Mesenchymal stem cell (in vitro differentiated cells and primary cell): ENCODE results near the gene CHRM5.

ENCODE experiments used
- DNase-seq: peaks from one replicate; pipeline ENCODE4 v3.0.0-alpha.2; 2013
- H2AFZ ChIP-seq: one replicate; pipeline ENCODE4 v1.6.1; 2013; ENCODE audit warnings: low read depth, mild to moderate bottlenecking, control low read depth, inconsistent platforms, low read length, moderate library complexity
- H2AK5ac ChIP-seq: 2 replicates; pipeline ENCODE4 v1.6.1; 2013; ENCODE audit warnings: low read length, moderate library complexity, mild to moderate bottlenecking, inconsistent platforms; ENCODE audit not compliant: severe bottlenecking
- H2BK120ac ChIP-seq: one replicate; pipeline ENCODE4 v1.6.1; 2013; ENCODE audit warnings: low read depth, mild to moderate bottlenecking, inconsistent platforms, low read length, moderate library complexity
- H2BK12ac ChIP-seq, 2 experiments: one replicate each; pipeline ENCODE4 v1.6.1; 2013; ENCODE audit warnings: inconsistent platforms in 2 of 2, low read length in 2 of 2, mild to moderate bottlenecking in 2 of 2, moderate library complexity in 2 of 2, control low read depth in 1 of 2
- H2BK15ac ChIP-seq: one replicate; pipeline ENCODE4 v1.6.1; 2013; ENCODE audit warnings: mild to moderate bottlenecking, low read depth, inconsistent platforms; ENCODE audit not compliant: poor library complexity, severe bottlenecking
- H2BK5ac ChIP-seq: 2 replicates; pipeline ENCODE4 v1.6.1; 2013; ENCODE audit warnings: low read depth, mild to moderate bottlenecking, low read length, control low read depth, inconsistent platforms; ENCODE audit not compliant: poor library complexity, severe bottlenecking
- H3K14ac ChIP-seq, 2 experiments: one replicate each; pipeline ENCODE4 v1.6.1; 2013; ENCODE audit warnings: inconsistent platforms in 2 of 2, low read length in 2 of 2, control low read depth in 1 of 2, mild to moderate bottlenecking in 1 of 2, moderate library complexity in 1 of 2
- H3K18ac ChIP-seq, 2 experiments: one replicate each; pipeline ENCODE4 v1.6.1; 2013; ENCODE audit warnings: inconsistent platforms in 2 of 2, low read length in 2 of 2, control low read depth in 1 of 2, low read depth in 1 of 2, mild to moderate bottlenecking in 1 of 2
- H3K23ac ChIP-seq, 2 experiments: one replicate each; pipeline ENCODE4 v1.6.1; 2013; ENCODE audit warnings: inconsistent platforms in 2 of 2, low read length in 2 of 2, mild to moderate bottlenecking in 2 of 2, moderate library complexity in 2 of 2, control low read depth in 1 of 2
- H3K27ac ChIP-seq: 2 replicates; pipeline ENCODE4 v1.5.1; 2013; ENCODE audit warnings: mild to moderate bottlenecking, moderate library complexity, low read length, control low read depth, inconsistent platforms; ENCODE audit not compliant: poor library complexity, severe bottlenecking
- H3K27me3 ChIP-seq, 2 experiments: 2 replicates each; pipeline versions ENCODE4 v1.6.1 to v1.7.0; 2013; ENCODE audit warnings: low read length in 2 of 2, mild to moderate bottlenecking in 2 of 2, moderate library complexity in 2 of 2, control low read depth in 1 of 2, inconsistent platforms in 1 of 2; ENCODE audit not compliant: control insufficient read depth in 1 of 2, insufficient read depth in 1 of 2
- H3K36me3 ChIP-seq, 2 experiments: 2 replicates each; pipeline versions ENCODE4 v1.6.1 to v1.7.0; 2013; ENCODE audit warnings: low read length in 2 of 2, control low read depth in 1 of 2, inconsistent platforms in 1 of 2, low read depth in 1 of 2, mild to moderate bottlenecking in 1 of 2; ENCODE audit not compliant: insufficient read depth in 2 of 2, control insufficient read depth in 1 of 2
- H3K4ac ChIP-seq, 2 experiments: one replicate each; pipeline ENCODE4 v1.6.1; 2013; ENCODE audit warnings: inconsistent platforms in 2 of 2, low read length in 2 of 2, mild to moderate bottlenecking in 2 of 2, moderate library complexity in 2 of 2, control low read depth in 1 of 2, low read depth in 1 of 2
- H3K4me1 ChIP-seq: 2 replicates; pipeline ENCODE4 v1.6.1; 2013; ENCODE audit warnings: low read depth, low read length, control low read depth; ENCODE audit not compliant: control insufficient read depth, insufficient read depth
- H3K4me2 ChIP-seq: 2 replicates; pipeline ENCODE4 v1.6.1; 2013; ENCODE audit warnings: low read length, mild to moderate bottlenecking, inconsistent platforms; ENCODE audit not compliant: poor library complexity, severe bottlenecking
- H3K4me3 ChIP-seq, 2 experiments: 2 replicates each; pipeline versions ENCODE4 v1.5.1 to v1.7.0; 2013; ENCODE audit warnings: low read length in 2 of 2, mild to moderate bottlenecking in 2 of 2, control low read depth in 1 of 2, low read depth in 1 of 2; ENCODE audit not compliant: insufficient read depth in 1 of 2
- H3K79me1 ChIP-seq: replicated peaks from 2 replicates; pipeline ENCODE4 v1.6.1; 2013; ENCODE audit warnings: mild to moderate bottlenecking, control low read depth, low read length, inconsistent platforms; ENCODE audit not compliant: poor library complexity, severe bottlenecking
- H3K9ac ChIP-seq: 2 replicates; pipeline ENCODE4 v1.7.0; 2013; ENCODE audit warnings: mild to moderate bottlenecking, low read length, moderate library complexity
- H3K9me3 ChIP-seq: 2 replicates; pipeline ENCODE4 v1.7.0; 2013; ENCODE audit warnings: mild to moderate bottlenecking, low read length; ENCODE audit not compliant: control insufficient read depth
- H4K8ac ChIP-seq: one replicate; pipeline ENCODE4 v1.6.1; 2013; ENCODE audit warnings: inconsistent platforms, mild to moderate bottlenecking, low read length, moderate library complexity
- H4K91ac ChIP-seq: one replicate; pipeline ENCODE4 v1.6.1; 2013; ENCODE audit warnings: mild to moderate bottlenecking, low read length, inconsistent platforms
- WGBS: methylation state at CpG from one replicate; pipeline ENCODE4 v1.1.7; 2013; ENCODE audit warnings: mixed read lengths; 5-methylcytosine and 5-hydroxymethylcytosine counted together

The CHRM5 gene

DNA sequence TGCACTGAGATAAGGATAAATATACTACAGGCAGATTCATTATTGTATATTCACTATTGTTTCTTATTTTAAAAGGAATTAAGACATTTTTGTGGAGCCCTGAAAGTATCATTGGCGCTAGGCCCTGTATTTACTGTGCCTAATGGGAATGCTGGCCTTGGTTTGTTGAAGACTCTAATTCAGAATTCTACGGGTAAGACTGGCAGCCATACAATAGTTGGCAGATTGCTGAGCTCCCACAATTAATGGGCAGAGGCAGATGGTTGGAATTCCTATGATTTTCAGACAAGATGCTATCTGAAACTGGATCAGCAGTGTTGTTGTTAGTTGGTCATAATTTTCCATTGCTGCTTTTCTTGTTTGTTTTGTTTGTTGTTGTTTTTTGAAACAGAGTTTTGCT lies 148.3 kb downstream of the CHRM5 start:
- Histone ChIP-seq H3K4me2 (no peak overlapping the region), H3K23ac (no peak overlapping the region), H3K27me3 (peaks cover 0 to 11% of the 10 kb centered on the region in 2 experiments), H4K91ac (no peak overlapping the region), H3K14ac (no peak overlapping the region), H3K27ac (no peak overlapping the region), H2BK12ac (peak overlapping the region in 1 of 2 experiments; percentile 11), H3K4ac (no peak overlapping the region), H2AFZ (no peak overlapping the region), H3K9ac (no peak overlapping the region), H2BK15ac (no peak overlapping the region), H3K36me3 (no peaks in the 10 kb centered on the region), H3K9me3 (no peaks in the 10 kb centered on the region), H2BK5ac (no peak overlapping the region), H3K18ac (no peak overlapping the region), H2AK5ac (no peak overlapping the region), H3K4me1 (no peaks in the 10 kb centered on the region), H3K79me1 (no peaks in the 10 kb centered on the region), H2BK120ac (no peak overlapping the region), H4K8ac (no peak overlapping the region), H3K4me3 (no peak overlapping the region)
- WGBS = 90% methylated on average over 2 of the region's 2 CpGs
- no peak for DNase-seq
